Fibroblast of the aortic adventitia (primary cell): ENCODE data around the gene TMEM219. TPM values are rescaled to one million over a fixed set of nuclear protein-coding genes. Genes with fewer than 3 reads are reported as not detected.
A peak's percentile ranks its signal among the peaks of the same experiment; 100 is the strongest.

Experiments used
- DNase-seq: peaks from one replicate; pipeline ENCODE4 v3.0.0-alpha.2; 2010; ENCODE audit warnings: low read depth
- H3K4me3 ChIP-seq: 2 replicates; pipeline ENCODE4 v1.5.1; 2011; ENCODE audit warnings: low read depth, mild to moderate bottlenecking, control low read depth, low read length, moderate library complexity
- CTCF ChIP-seq: IDR thresholded peaks from 2 replicates; pipeline ENCODE4 v1.5.1; 2011; ENCODE audit warnings: mild to moderate bottlenecking, low read length, control low read depth, inconsistent platforms; ENCODE audit not compliant: insufficient read depth
- total RNA-seq: library from RNA; depleted of rRNA; stranded (reverse); fragments of >200 nt; gene quantifications from 2 replicates; pipeline ENCODE4 v1.2.3, GENCODE V29; 2012; ENCODE audit warnings: low replicate concordance

TMEM219 gene
- total RNA-seq, 1 donor = 57.3 TPM

DNA sequence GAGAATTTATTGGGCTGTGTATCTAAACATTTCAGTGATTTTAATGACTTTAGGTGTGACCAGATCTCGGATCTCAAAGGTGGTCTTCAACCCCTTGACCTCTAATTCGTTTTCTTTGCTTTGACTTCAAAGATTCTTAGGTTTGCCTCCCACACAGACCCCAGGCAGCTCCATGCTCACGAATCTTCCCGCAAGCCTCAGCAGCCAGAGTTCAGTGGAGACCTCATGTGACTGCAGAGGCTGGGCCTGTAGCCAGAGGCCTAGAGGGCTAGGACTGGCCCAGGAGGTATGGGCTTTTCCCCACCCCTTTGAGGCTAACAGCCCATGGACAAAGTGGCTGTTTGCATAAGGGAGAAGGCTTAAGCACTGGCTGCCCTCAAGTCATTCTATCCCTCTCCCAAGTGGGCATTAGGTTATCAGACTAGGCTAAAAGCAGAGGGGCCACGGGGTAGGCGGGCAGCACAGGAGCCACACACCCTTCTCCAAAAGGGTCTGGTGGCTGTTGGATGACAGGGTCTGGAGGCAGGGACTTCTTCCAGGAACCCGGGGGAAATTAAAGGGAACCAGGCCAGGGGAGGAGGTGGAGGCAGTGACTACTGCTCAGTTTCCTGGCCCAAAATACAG, 30.6 kb downstream of the TMEM219 start:
- TF ChIP-seq CTCF = no peak
- DNase-seq = peak; percentile 58
- H3K4me3 ChIP-seq = no peak overlapping the region

GRCh38 chr16:29993191-29993902, 31.5 kb downstream of the TMEM219 start:
- TF ChIP-seq CTCF = no peak
- no peak for DNase-seq
- no peak overlapping the region for H3K4me3 ChIP-seq

DNA sequence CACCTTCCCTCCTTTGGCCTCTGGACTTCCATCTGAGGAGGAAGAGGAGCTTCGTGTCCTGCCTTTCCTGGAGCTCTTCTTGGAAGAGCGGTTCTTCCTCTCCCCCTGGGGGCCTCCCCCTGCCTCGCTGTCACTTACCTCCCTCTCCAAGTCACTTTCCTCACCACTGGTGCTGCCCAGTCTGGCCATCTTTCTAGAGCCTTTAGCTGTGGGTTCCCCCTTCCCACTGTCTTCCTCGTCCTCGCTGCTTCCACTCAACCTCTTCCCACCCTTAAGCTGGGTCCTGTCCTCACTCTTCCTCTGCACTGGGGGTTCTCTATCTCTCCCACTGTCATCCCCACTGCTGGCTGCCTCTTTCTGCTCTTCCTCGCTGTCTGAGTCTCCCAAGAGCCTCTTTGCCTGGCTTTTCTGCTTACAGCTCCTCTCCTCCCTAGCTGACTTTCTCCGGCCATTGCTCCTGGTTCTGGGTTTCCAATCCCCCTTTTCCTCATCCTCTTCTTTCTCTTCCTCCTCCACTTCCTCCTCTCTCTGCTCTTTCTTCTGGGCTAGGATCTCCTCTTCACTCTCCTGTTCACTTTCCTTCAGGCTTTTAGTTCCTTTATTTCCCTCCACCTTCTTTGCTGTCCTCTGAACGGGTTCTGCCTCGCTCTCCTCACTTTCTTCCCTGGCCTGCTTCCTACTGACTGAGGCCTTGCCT, 32.2 kb downstream of the TMEM219 start:
- no peak for DNase-seq
- no peak overlapping the region for H3K4me3 ChIP-seq
- no peak for TF ChIP-seq CTCF

GRCh38 chr16:29994600-29995323, 32.9 kb downstream of the TMEM219 start:
- TF ChIP-seq CTCF = no peak
- H3K4me3 ChIP-seq = peak overlapping the region; percentile 93
- peak; percentile 37 for DNase-seq

GRCh38 chr16:29995324-29995910, 33.5 kb downstream of the TMEM219 start, which contains the start of gene HIRIP3:
Gene HIRIP3 (minus strand): TSS chr16:29995617. CDS start chr16:29995605, 12 bp downstream.
- no peak for TF ChIP-seq CTCF
- DNase-seq = no peak
- H3K4me3 ChIP-seq = peak within 1 kb of the TSS; percentile 93
